ENCODE measurements around the gene PEDS1.
A peak's percentile ranks its signal among the peaks of the same experiment; 100 is the strongest.

The PEDS1 gene

DNA sequence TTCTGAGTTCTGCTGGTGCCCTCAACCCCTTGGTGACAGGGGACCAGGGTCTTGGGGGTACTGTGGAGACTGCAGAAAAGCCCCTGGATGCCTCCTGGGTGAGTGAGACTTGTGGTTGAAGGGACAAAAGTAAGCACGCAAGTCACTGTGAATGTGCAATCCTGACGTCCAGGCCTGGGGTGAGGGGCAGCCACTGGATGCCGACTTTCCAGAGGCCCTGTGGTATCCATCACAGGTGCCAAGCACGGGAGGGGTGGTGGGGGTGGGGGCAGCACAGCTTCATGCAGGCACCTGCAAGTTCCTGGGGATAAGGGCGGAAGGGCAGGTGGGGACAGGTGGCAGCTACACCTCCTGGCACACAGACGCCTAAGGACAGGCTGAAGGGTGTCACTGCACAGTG is 20.5 kb downstream of the PEDS1 start:
- DNase-seq, result no peak

DNA sequence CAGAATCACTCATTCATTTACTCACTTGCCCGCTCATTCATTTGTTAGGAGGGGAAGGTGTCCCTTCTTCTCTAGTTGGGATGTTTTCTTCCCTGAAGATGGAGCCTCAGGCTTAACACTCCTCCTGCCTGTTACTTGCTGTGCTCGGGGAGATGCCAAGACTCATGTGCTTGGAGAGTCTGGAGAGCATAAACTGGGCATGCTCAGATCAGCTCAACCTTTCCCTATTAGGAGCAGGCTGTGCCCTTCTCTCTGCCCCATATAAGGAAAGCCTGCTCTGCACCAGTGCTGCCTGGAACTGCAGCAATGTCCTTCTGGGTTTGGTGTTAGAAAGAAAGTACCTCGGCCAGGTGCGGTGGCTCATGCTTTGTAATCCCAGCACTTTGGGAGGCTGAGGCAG is 22.5 kb downstream of the PEDS1 start:
- no peak for DNase-seq

DNA sequence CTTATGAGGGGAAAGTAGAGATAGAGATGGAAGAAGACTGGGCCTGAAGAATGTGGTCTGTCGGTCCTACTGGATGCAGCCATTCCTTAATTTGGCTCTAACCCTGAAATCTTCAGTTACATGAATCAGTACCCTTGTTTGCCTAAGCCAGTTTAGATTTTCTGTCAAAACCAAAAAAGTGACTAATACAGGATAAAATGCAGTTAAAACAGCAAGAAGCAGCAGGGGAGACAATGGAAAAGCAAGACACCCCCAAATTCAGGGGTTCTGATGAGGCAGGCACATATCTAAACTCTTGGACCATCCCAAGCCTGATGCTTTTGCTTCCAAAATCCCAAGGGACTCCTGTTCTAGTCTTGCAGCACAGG is 23.2 kb downstream of the PEDS1 start:
- DNase-seq, result no peak

DNA sequence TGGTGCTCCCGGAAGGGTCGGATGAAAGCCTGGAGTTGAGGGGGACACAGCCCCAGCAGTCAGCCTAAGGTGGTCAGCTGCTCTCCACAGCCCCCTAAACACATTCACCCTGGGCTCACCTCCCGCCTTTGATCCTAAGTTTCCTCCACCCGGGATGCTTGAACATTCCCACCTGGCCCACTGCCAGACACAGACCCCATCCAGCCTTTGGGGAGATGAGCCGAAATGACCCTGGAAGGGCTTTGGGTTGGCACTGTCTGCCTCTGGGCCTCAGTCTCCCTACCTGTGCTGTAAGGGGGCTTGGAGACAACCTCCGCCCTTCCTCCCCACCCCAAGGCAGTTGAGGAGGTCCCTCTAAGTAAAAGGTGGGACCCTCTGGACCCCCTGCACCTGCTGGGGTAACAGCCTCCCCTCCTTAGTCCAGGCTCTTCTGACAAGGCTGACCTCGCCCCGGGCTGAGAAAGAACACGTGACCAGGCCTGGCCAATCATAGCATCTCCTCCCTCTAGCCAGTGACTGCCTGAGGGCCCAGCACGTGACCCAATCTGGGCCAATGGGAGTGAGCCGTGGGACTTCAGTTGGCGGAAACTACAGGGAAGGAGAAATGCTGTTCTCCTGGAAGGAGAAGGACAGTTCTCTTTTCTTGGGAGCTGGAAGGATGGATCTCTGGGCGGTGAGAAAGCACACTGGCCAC is 23.7 kb downstream of the PEDS1 start:
- no peak for DNase-seq

DNA sequence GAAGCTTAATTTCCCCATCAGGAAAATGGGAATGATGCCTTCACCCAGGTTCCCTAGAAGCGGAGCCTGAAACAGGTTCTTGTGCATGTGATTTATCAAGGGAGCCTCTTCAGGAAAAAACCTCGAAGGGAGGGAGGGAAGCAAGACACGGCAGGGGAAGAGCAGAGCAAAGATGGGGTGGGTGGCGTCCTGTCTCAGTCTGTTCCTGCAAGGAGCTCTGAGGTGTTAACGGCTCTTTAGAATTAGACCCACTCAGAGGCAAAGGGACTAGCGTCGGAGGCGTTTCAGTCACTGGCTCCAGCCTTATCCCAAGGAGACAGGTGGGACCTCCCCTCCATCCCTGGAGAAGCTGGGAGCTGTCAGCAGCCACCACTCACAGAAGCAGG is 25.0 kb downstream of the PEDS1 start:
- DNase-seq, result no peak

DNA sequence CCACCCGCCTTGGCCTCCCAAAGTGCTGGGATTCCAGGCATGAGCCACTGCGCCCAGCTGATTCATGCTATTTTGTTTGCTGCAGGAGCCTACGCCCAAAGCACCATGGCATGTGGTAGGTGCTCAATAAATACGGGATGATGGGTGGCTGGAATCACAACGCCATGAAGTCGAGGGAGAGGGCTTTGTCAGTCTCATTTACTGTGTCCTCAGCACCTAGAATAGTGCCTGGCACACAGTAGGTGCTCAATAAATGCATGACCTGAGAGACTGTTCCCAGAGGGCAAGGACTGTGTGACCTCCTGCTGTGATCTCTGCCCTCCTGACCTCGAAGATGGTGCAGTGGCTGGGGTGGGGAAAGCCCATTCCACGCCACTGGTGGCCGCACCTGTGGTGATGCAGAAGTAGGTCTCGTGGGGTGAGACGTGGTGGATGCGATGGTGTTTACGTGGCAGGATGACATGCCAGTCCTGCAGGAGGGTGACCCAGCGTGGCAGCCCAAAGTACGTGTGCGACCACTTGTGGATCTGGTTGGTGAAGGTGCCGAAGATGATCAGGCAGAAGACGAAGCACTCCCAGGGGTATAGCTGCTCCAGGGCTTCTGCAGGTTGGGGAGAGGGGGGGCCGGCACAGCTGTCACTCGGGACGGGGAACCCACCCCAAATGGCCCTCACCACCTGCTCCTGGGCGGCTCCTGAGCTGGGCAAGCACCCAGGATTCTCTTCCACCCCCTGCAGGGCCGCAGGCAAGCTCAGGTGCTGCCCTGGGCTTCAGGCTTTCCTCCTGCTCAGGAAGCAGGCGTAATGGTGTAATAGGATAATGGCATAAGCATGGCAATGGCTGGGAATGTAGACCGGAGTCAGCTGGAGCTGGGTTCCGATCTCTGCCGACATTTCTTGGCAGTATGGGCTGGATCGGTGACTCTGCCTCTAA is 25.7 kb downstream of the PEDS1 start:
- DNase-seq, result no peak

DNA sequence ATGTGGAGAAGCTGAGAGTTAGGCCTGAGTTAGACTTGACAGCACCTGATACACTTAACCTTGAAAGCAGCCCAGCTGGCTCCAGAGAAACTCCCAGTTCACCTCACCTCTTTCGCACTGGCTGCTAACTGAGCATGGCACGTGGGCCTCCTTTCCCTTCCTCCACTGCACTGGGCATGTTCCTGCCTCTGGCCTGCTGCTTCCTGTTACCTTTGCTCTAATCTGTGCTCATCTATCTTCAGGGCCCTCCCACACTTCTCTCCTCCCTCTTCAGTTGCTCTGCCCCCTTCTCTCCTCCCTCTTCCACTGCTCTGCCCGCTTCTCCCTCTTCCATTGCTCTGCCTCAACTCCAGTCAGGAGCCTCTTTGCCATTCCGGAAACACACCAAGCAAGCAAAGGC is 26.9 kb downstream of the PEDS1 start:
- no peak for DNase-seq

DNA sequence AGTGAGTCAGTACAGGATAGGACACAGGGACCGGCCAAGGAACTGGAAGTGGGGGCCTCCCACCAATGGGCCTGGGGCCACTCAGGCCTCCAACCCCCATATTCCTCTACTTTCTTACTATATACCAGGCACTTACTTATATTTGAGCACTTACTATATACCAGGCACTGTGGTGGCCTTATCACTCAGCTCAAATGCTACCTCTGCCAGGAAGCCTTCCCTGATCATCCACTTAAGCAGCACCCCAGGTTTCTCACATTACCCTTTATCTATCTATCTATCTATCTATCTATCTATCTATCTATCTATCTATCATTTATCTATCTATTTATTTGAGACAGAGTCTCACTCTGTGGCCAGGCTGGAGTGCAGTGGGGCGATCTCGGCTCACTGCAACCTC is 28.2 kb downstream of the PEDS1 start:
- DNase-seq, result no peak

DNA sequence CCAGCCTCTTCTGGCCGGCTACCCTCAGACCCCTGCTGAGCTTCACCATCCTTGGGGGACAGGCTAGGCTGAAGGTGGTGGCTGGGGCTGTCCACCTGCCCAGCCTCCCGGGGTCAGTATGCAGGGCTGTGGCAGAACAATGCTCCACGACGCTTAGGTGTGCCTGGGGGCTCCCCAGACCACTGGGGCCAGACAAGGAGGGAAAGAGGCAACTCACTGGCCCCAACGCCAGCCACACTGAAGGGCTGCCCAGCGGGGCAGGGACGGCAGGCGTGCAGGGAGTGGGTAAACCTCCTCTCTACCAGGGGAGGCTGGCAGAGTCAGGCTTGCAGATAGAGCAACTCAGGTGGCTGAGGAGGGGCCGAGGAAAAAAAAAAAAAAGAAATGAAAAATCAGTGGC is 29.0 kb downstream of the PEDS1 start:
- DNase-seq, result no peak

DNA sequence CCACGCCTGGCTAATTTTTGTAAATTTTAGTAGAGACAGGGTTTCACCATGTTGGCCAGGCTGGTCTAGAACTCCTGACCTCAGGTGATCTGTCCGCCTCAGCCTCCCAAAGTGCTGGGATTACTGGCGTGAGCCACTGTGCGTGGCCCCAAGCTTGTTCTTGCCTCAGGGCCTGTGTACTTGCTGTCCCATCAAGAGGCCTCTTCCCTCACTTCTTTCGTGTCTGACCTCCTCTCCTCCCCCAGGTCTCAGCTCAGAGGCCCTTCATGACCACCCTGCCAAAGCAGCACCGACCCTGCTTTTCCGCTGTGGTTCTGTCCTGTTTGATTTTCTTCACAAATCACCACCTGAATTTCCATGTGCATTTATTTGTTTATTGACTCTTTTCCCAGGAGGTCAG is 30.1 kb downstream of the PEDS1 start:
- DNase-seq, result no peak

DNA sequence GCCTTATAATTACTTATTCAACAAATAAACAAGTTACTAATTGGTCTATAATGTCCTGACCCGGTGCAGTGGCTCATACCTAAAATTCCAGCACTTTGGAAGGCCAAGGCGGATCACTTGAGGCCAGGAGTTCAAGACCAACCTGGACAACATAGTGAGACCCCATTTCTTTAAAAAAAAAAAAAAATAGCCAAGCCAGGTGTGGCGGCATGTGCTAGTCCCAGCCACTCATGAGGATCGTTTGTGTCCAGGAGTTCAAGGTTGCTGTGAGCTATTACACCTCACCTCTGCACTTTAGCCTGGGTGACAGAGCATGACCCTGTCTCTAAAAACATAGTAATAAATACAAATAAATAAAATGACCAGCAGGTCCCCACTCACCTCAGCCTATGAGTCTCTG is 30.8 kb downstream of the PEDS1 start:
- DNase-seq, result no peak

DNA sequence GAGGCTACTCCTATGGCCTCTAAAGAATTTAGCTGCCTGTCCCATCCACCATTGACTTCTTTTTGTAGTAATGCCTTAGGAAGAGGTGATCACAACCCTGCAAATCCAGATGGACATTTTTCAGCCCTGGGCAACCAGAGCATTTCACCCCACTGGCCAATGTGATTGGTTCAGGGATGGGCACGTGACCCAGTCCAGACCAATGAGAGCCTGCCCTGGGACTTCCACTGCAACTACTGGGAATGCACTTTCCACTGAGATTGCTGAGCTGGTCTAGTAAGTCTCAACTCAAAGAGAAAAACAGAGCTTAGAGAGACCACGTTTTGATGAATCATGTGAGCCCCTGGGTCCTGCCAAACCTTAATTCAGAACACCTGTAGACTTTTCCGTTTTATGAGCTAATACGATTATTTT is 31.7 kb downstream of the PEDS1 start:
- DNase-seq, result no peak

DNA sequence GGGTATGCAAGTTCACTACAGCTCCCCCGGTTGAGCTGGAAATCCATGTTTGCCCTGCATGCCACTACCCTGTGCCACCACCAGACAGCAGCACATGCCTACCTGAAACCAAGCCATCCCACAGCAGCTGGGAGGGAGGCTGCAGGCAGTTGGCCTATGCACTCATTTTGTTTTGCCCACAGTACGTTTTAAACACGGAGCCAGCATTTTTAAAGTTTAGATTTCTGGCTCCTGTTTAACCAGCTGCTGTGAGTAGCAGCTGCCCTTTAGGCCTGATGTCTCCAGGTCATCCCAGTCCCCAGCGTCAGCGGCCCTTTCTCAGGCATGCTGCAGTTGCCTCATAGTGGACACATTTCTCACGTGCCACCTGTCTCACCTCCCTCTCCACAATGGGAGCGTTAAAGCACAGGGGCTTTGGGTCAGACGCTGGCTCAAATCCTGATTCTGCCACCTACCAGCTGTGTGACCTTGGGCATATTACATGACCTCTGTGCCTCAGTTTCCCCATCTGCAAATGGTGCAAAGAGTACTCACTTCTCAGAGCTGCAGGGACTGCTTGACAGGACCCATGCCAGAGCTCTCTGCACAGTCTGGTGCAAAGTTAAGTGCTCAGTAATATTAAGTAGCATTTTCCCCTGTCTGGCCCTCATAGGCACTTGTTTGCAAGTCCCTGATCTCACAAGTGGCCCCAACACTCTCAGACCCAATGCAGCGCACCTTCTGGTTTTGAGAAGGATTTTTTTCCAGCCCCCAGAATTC is 32.4 kb downstream of the PEDS1 start:
- peak; percentile 46 to 67 for DNase-seq

DNA sequence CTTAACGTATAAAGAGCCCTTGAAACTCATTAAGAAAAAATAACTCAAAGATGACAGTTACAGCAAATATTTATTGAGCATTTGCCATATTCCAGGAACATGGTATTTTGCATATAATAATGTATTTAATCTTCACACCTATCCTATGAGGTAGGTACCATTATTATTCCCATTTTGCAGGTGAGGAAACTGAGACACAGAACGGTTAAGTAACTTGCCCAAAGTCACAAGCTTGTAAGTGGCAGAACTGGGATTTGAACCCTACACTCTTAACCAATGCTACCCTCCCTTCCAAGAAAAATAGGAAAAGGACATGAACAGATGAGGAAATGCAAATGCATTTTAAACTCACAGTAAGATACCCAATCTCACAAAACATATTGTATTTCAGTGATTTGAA is 35.3 kb downstream of the PEDS1 start:
- no peak for DNase-seq

DNA sequence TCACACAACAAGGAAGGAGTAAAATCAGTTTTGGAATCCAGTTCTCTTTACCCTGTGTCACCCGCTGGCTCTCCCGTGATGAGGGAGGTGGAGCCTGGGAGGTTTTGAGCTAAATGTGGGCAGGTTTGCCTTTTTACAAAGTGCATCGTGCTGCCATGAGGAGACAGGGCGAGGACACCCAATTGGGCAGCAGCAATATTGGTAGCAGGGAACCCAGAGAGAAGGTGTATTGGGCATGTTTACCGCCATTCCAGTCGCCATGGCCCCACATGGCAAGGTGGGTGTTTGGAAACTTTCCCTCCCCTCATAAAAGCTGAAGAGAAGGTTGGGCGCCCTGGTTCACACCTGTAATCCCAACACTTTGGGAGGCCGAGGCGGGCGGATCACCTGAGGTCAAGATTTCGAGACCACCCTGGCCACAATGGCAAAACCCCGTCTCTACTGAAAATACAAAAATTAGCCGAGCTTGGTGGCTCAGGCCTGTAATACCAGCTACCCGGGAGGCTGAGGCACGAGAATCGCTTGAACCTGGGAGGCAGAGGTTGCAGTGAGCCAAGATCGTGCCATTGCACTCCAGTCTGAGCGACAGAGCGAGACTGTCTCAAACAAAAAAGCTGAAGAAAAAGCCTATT is 37.0 kb downstream of the PEDS1 start:
- no peak for DNase-seq

DNA sequence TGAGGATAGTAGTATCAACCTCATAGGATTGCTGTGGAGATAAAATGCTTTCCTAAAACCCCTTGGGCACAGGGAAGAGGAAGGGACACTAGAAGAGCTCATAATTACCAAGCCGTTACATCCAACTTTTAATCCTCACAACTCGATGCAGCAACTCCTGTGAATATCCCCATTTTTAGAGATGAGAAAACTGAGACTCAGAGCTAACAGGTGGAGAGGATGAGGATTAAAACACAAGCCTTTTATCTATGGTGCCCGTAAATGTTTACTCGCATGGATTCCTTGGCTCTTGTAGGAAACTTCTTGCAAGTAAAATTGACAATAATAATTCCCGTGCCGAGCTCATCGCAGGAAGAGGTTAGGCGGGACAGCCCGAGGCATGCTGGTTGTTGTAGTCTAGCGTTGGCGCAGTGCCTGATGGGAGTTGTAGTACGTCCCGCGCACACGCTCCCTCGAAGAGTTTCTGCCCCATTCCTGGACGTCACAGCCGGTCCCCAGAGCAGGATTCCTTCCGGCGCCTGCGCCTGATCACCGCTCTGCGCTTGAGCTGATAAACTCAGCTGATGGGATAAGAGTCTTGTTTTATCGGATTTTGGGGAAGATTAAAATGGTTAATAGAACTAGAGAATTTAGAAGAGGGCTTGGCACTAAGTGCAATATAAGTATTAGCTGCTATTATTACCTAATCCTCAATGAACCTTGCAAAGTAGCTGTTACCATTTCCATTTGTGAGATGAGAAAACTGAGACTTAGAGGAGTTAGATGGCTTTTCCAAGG is 37.7 kb downstream of the PEDS1 start:
- peak; percentile 93 to 94 for DNase-seq

DNA sequence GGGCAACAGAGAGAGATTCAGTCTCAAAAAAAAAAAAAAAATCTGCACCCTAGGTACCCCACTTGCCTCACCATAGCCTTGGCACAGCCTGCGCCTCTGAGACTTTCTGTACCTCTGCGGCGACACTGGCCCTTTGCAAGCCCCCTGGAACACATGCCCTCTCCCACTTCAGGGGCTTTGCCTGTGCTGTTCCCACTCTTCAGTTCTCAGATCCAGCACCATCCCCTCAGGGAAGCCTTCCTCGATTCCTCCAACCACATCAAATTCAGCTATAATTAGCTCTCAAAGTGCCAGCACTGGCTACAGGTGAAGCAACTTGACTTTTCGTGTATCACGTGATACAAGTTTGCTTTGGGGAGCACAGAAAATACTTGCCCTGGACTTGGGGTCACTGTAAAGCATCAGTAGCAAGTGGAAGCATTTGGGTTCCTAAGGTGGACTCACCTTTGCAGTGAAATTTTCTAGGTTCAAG is 38.4 kb downstream of the PEDS1 start:
- DNase-seq, result no peak

DNA sequence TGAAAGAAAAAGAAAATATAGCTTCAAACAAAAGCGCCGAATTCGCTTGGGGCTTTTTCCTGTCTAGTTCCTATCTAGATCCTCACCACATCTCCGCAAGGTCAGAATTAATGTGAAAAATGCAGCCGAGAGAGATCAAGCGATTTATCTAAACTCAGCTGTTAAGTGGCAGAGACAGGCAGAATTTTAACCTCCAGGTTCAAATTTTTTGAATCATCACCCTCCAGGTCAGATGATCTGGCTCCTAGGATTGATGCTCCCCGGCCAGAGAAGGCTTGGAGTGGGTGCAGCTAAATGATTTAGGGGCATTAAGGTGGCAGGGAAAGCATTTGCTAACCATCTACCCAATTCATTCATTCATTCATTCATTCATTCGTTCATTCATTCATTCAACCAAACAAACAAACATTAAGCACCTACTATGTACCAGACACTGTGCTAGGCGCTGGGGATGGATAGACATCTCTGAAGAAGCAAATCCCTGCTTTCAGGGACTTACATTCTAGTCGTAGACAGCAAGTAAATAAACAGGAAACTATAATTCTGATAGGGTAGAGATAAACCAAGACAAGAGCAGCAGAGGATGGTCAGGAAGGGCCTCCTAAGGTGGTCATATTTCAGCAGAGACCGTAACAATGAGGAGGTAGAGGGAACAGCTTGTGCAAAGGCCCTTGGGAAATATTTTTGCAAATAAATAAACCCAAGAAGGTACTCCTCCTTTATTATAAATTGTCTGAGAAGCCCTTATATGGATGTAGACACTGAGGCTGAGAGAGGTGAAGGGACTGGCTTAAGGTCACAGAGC is 39.9 kb downstream of the PEDS1 start:
- no peak for DNase-seq

DNA sequence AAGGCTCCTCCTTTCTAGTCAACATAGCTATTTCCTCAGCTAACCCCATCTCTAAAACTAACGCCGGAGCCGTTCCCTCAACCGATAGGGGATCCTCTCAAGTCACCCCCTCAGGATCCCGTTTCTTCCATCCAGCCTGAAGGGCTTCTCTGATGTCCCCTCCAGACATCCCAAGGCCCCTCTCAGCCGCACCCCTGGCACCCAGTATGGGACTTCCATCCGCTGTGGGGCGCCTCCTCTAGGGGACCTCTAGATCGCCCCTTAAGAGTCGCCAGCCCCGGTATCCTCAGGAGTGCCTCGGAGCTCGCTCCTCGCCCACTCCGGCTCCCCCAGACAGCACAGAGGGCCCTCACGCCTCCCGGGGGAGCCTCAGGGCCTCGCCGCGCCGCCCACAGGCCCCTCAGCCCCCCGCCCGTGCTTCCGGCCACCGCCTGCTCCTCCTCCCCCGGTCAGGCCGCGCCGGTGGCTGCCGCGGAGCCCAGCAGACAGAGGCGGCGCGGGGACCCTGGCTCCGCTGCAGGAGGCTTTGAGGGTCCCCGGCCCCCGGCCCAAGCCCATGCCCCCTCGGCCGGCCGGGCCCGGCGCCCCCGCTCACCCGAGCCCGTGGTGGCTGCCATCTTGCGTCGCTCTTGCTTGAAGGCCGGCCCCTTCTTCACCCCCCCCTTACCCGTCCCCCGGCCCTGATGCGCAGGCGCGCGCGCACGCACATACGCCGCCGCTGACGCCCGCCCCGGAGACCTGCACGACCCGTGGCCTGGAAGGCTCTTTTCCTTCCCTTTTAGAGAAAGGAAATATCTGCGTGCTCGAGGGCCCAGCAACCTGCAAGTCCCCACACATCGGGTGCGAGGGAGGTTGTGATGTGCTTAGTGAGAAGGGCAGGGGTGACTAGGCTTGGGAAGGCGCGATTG is 40.8 kb downstream of the PEDS1 start, which contains the start of gene UBE2V1:
TSS of gene UBE2V1 (minus strand) at position 639 of the 908 bp plus-strand sequence. CDS start at position 617, 22 bp downstream.
- peak; percentile 81 to 85 for DNase-seq

All from AML-193 (cell line).